AG08396 (cell line): ENCODE measurements around the gene PTPRK.

Experiments
- DNase-seq: peaks from one replicate; pipeline ENCODE4 v3.0.0; 2012; ENCODE audit warnings: low spot score, mixed read lengths

Gene PTPRK

GRCh38 chr6:128520436-128521281 lies at the start of gene PTPRK:
Gene PTPRK, minus strand, starts transcription at chr6:128520599. Its CDS starts 241 bp downstream, at chr6:128520358.
- peak; percentile 92 for DNase-seq

DNA sequence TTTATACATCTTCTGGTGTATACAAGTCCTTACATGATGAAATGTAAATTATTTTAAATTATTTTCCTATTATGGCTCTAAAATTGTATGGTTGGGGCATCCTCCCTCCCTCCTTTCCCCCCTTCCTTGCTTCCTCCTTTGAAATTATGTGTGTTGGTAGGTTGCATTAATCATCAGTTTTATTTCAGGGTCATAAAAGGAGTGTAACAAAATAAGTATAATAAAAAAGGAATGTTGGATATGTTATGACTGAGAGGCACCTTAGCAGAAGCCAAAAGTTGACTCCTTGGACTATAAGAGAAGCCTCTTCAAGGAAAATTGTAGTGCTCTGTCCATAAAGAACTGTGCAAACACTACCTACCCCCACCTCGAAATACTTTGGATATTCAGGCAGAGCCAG lies 46.6 kb upstream of the PTPRK start:
- no peak for DNase-seq

DNA sequence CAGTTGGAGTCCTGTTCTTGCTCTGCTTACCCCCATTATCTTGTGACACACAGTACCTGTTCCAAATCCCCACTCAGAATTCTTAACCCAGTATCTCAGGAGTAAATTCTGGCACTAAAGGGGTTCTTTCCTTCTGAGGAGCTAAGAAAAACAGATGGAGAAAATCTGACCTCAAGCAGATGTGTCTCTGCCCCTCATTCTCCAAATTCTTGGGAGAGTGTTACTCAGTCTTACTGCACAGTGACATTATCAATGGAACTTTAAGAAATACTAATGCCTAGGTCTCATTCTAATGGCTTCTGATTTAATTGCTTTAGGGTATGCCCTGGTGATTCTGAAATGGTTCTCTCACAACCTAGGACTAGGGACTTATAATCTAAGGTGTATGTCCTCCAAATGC lies 40.6 kb upstream of the PTPRK start:
- DNase-seq, result no peak

DNA sequence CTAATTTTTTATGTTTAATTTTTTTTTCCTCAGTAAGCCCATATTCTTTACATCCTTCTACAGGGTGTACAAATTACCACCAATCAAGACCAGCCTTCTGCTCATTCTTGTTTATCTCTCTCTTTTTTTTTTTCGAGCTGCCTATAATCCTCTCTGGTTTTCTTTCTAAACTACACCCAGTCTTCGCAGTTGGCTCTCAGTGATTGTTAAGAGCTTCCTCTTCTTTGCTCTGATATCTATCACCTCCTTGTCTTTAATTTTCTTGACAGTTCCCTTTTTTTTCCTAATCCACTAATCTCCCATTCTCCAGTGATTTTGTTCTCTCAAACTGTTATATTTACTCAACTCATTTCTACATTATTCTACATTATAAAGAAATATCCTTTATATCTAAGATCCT lies 38.5 kb upstream of the PTPRK start:
- no peak for DNase-seq

DNA sequence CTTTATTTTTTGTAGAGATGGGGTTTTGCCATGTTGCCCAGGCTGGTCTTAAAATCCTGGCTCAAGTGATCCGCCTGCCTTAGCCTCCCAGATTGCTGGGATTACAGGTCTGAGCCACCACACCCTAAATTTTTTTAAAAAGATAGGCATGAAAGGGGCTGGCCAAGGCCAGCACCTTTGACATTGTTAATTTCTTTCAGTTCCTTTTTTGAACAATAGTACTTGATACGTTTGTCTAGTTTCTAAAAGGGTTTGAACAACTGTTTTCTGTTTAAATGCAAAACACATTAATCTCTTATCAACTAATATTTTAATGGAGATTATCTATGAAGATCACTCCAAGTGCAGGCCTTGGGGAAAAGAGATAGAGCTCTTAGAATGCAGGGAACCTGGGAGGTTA lies 37.6 kb upstream of the PTPRK start:
- no peak for DNase-seq

GRCh38 chr6:128557081-128557480 lies 36.7 kb upstream of the PTPRK start:
- DNase-seq, result no peak

GRCh38 chr6:128554302-128554701 lies 33.9 kb upstream of the PTPRK start:
- no peak for DNase-seq

DNA sequence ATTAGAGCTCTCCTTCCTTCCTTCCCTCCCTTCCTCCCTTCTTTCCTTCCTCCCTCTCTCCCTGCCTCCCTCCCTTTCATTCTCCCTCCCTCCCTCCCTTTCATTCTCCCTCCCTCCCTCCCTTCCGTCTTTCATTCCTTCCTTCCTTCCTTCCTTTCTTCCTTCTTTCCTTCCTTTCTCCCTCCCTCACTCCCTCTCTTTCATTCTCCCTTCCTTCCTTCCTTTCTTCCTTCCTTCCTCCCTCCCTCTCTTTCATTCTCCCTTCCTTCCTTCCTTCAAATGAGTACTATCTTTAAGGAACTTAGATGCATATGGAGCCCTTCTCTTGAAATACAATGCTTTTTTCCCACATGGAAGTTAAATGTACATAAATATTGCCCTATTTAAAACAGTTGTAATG lies 20.9 kb upstream of the PTPRK start:
- no peak for DNase-seq

- peak; percentile 14 for DNase-seq
Observed at GRCh38 chr6:128538763-128539162, 18.4 kb upstream of the PTPRK start.

GRCh38 chr6:128532827-128533226 lies 12.4 kb upstream of the PTPRK start:
- DNase-seq, result peak; percentile 18

DNA sequence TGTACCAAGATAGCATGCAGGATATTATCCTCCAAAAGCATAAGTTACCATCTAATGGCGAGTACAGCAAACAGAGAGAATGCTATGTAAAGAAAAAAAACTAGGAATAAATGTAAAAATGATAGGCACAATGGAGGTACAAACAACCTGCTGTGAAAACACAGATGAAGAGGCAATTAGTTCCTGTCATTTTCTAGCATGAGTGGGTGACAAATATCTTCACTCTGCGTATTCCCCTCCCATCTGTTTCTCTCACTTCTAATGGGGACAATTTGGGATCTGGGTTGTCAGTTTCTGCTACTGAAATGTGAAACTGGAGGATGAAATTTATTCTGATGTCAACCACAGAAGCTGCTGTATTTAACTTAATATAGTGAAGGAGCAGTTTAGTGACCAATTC lies 11.7 kb upstream of the PTPRK start:
- DNase-seq, result no peak

- DNase-seq, result no peak
Observed at GRCh38 chr6:128531696-128532095, 11.3 kb upstream of the PTPRK start.

GRCh38 chr6:128528241-128528640 lies 7.8 kb upstream of the PTPRK start:
- no peak for DNase-seq

GRCh38 chr6:128527375-128527774 lies 7.0 kb upstream of the PTPRK start:
- DNase-seq, result no peak

GRCh38 chr6:128526152-128526914 lies 5.9 kb upstream of the PTPRK start:
- no peak for DNase-seq

DNA sequence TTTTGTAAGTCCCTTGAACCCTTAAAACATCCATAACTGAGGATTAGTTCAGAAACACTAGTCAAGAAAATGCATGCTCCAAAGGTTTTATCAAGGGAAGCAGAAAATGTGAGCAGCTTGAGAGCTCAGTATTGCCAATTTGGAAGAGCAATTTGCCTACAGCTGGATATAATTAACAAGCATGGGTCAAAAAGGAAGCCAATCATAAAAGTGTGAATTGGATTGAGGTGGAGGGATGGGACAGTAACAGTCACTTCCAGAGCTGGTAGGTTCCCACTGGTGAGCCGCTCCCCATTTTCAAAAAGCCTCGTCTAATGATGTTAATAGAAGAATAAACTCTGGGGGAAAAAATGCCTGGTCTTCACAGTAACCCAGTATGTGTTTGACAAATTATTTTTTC lies 5.0 kb upstream of the PTPRK start:
- no peak for DNase-seq

DNA sequence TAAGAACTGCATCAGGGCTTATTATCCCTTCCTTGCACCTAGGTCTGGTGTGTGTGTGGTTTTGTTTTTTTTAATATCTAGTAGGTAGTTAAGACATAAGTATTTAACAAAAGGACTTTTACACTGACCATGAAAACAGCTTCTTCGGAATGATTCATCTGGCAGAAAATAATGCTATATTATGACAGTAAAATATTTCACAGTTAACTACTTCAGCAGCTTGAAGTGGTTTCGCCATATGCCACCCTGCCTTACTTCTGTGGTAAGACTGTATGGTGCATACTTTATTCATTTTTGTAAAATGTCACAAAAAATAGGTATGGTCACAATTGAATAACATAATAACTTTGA lies 858 bp upstream of the PTPRK start:
- DNase-seq, result peak; percentile 21

DNA sequence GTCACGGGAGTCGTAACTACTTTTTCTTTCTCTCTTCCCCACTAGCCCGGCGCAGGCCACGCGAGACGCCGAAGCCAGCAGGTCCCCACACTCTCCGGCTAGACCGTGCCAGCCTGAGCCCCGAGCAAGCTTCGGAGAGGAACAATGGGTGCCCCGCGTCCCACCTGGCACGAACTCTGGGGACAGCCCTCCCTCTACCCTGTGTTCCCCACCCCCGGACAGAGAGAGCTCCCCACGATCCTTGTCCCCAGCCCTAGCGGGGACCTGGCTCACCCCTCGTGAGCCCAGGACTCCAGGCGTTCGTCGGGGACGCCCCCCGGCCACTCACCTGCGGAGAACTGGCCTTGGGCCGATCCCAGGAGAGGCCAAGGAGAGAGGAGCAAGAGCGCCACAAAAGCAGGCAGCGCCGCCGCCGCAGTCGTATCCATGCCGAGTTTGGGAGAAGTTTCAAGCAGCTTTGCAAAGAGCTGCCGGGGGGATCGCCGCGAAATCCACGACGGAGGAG lies 416 bp downstream of the PTPRK start:
- DNase-seq, result peak; percentile 22

GRCh38 chr6:128519132-128519930 lies 1.1 kb downstream of the PTPRK start:
- DNase-seq, result peak; percentile 36

DNA sequence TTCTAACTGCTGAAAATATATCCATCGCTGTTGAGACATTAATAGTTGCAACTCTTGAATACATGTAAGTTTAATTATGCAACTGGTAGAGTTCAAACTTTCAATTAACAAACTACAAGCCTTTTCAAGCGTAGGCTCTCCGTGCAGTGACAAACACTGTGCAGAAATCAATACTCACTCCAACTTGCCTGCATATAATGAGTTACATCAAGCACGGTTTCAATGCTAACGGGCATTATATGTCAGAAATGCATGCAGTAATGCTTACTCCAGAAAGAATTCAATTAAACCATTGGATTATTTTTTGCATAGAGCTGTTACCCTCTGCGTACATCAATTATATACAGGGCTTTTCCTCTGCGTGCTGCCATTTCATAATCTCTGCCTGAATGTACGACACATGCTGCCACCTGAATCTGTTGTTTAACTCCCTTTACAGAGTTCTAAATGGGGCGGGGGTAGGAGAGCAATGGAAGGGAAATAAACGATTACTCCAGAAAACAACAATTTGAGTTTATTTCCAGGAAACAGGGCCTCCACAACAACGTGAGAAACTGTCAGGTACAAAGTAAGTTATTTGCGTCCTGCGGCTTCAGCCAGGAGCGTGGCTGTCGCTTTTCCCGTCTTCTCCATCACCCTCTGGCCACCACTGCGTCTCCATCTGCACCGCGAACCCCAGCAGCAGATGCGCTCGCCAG lies 1.8 kb downstream of the PTPRK start:
- DNase-seq, result no peak

GRCh38 chr6:128517124-128517523 lies 3.3 kb downstream of the PTPRK start:
- no peak for DNase-seq

DNA sequence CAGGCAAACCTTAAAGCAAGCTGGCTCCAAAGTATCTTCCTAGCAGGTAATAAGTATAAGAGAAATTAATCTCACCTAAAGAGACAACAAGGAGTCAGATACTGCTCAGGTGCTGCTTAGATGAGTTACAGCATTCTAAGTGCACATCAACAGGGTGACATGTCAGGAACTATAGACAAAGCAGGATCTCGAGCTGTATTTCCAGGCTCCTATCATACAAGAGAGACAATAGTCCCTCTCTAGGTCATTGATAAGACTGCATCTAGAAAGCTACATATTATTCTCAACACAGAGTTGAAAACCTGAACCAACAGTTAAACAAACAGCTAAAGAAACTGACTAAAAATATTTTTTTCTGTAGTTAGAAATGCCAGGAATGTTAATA lies 3.9 kb downstream of the PTPRK start:
- DNase-seq, result peak; percentile 26
